Right hindlimb (tissue), 1 donor: Measurements from ENCODE around the gene SOCS1.

Experiments used
- DNase-seq: peaks from one replicate; pipeline ENCODE4 v3.0.0-alpha.2; 2018

Gene SOCS1

DNA sequence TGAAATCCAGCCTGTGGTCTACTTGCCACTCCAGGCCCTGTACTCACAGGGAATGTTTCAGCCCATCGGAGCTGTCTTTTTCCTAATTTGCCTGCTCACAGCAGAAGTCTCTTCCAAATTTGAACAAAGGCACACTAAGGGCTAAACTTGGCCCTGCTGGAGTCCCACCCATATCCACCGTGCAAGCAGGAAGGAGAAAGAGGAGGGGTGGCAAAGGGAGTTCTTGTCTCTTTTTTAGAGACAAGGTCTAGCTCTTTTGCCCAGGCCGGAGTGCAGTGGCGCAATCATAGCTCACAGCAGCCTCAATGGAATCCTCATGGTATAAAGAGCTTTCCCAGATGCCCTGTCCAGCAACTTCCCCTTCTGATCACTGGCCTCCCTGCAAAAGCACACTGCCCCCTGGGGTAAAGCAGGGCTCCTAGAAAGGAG lies 27.8 kb upstream of the SOCS1 start:
- DNase-seq: no peak

DNA sequence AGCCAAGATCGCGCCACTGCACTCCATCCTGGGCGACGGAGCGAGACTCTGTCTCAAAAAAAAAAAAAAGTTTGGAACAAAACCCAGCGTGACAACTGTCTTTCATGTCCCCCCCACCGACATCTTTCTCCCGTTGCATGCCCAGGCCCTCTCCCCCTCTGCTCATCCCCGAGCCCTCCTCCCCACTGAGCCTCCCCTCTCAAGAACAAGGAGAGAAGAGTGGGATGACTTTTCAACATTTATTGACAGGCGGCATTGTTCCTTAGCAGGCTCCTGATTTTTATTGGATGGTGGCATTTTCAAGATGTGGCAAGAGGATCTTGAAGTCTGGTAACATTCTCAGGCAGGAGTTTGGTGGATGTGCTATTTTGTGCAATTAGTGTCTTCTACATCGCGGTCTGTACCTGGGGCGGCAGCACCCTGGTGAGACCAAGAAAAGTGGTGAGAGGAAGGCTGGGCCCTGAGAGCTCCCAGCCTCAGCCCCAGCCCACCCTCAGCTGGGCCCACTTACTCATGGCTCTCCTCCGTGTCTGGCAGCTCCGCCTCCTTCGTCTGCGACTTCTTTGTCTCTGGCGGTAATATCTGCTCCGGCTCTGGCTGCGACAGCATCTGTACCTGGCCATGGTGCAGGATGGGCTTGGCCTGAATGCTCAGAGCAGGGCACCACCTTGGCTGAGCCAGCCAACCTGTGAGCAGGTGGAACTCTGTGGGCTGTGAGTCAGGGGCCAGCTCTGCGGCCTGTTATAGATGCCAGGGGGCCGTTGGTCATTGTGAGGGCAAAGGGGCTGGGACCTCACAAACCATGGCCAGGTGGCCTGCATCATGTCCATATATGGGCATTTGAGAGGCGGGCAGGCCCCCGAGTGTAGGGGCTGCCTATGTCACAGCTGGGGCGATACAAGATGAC lies 24.9 kb upstream of the SOCS1 start, which contains the start of gene PRM1:
Gene PRM1, minus strand, starts transcription at position 715 of the 907 bp plus-strand sequence. Its CDS starts 92 bp downstream, at position 623.
- no peak for DNase-seq

DNA sequence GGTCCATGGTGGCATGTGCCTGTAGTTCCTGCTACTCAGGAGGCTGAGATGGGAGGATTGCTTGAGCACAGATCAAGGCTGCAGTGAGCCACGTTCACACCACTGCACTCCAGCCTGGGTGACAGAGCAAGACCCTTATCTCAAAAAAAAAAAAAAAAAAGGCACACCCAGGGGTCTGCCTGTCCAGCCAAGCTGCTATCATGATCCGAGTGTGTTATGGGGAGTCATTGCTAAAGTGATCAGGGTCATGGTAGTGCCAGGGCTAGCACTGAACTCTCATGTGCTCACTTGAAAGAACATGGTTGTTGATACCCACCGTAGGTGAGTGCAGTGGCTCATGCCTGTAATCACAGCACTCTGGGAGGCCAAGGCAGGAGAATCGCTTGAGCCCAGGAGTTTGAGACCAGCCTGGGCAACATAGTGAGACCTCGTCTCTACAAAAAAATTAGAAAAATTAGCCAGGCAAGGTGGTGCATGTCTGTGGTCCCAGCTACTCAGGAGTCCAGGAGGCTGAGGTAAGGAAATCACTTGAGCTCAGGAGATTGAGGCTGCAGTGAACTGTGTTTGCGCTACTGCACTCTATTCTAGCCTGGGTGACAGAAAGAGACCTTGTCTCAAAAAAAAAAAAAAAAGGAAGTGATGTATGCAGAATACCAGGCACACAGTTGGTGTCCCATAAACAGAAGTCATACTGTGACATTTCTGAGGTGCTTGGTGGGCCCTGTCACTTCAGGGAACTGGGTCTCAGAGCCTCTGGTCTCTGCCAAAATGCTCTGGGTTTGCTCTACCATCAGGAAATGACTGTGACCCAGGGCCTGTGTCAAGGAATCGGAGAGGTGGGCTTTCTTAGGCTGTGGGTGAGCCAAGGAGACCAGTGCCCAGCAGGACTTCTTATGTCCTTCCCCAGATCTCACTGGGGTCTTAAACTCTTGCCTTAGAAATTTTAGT lies 23.0 kb upstream of the SOCS1 start:
- no peak for DNase-seq

DNA sequence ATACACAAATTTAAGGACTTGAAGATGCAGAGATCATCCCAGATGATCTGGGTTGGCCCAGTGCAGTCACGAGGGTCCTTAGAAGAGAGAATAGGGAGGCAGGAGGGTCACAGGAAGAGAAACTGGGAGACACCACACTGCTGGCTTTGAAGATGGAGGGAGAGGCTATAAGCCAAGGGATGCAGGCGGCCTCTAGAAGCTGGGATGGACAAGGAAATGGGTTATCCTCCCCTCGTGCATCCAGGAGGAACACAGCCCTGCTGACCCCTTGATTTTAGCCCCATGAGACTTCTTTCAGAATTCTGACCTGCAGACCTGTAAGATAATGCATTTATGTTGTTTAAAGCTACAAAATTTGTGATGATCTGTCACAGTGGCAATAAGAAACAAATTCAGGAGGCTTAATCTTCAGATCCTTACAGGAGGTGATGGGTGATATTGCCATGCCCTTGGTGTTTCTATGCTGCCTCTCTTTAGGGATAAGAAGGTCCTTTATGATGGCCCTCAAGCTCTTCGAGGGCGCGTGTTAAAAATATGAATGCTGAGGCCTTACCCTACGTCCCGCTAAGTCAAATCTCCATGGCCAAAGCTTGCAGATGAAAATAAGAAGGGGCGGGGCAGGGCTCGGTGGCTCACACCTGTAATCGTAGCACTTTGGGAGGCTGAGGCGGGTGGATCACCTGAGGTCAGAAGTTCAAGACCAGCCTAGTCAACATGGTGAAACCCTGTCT lies 21.8 kb upstream of the SOCS1 start:
- no peak for DNase-seq

DNA sequence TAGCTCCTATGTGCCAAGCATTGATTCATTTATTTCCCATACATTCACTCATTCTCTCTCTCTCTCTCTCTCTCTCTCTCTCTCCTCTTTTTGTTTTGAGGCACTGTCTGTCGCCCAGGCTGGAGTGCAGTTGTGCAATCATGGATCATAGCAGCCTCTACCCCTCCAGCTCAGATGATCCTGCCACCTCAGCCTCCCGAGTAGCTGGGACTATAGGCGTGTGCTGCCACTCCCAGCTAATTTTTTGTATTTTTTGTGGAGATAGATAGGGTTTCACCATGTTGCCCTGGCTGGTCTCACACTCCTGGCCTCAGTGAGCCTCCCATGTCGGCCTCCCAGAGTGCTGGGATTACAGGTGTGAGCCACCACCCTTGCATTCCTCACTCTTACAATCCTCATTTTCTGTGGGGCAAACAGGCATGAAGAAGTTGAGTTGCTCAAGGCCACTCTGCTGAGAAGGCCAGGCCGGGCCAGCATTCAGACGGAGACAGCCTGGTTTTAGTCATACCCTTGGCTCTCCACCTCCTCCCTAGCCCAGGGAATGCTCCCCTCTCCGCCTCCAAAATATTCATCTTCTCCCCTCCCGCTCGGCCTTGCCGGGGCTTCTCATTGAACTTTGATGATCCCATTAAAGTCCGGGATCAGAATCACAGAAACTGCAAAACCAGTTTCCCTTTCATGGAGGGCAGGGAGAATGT lies 21.0 kb upstream of the SOCS1 start:
- no peak for DNase-seq

DNA sequence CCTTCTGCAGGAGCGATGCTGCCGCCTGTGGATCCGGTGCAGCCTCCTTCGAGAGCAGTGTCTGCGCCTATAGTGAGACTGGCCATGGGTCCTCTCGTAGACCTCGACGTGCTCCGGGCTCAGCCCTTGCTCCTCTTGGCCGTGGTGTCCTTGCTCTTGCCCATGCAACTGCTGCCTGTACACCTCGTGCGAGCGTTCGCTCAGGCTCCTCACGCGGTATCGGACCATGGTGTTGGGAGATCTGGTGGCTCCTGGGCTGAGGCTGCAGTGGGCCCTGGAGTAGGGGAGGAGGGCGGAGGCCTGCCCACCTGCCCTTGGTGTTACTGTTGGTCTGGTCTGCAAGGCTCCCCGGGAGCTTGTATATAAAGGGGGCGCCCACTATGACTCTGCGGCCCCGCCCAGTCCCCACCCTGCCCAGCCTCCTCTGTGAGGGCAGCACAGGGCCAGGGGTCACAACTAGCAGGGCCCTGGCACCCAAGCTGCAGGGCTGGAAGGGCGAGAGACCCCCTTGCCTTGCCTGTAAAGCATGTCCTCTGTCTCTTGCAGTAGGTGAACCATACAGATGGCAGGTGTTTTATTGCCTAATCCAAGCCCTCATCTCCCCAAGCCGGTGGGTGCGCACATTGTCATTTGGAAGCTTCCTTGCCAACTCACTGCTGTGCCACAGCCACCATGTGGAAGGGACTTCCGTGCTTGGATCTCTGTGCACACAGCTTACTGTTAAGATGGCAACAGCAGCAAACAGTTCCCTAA lies 20.3 kb upstream of the SOCS1 start, which contains the start of gene PRM2:
Gene PRM2, minus strand, starts transcription at position 338 of the 753 bp plus-strand sequence. Its CDS starts 110 bp downstream, at position 228.
- no peak for DNase-seq

DNA sequence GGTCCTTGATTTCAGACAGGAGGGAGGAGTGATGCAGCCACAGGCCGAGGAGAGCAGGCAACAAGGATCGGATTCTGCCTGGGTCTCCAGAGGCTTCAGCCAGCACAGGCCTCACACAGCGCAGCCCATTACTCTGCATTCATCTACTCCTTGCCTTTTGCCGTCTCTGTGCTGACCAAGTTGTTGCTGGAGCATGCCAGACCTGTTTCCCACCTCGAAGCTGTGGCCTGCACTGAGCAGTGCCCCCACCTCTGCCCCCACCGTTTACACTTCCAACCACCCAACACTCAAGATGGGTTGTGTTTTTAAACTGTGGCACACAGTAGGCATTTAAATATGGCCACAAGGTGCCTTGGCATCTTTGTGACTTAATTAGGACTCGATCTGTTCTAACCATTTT lies 19.0 kb upstream of the SOCS1 start:
- DNase-seq: no peak

DNA sequence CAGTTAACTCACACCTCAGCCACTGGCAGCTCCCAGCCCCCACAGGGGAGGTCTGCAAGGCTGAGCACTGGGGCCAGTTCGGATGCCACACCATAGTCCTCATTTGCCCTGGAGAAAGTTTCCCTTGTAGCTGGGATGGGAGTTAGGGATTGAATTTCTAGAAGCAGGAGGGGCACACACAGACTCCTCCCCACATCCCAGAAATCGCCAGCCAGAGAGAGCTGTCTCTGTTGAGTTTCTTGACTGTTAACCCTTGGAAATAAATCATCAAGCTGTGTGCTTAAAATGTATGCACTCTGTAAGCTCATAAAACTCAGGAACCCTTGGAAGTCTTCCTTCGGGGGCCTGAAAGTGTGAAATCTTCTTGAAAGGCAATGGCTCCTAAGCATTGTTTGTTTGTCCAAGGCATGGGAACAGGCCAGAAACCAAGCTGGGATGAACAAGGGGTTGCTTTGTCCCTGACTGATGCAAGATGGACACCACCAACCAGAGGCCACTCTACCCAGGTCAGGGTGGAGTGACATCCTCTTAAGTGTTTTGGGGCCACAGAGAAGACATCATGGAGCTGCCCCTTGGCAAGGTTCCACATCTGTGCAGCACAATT lies 17.8 kb upstream of the SOCS1 start:
- no peak for DNase-seq

DNA sequence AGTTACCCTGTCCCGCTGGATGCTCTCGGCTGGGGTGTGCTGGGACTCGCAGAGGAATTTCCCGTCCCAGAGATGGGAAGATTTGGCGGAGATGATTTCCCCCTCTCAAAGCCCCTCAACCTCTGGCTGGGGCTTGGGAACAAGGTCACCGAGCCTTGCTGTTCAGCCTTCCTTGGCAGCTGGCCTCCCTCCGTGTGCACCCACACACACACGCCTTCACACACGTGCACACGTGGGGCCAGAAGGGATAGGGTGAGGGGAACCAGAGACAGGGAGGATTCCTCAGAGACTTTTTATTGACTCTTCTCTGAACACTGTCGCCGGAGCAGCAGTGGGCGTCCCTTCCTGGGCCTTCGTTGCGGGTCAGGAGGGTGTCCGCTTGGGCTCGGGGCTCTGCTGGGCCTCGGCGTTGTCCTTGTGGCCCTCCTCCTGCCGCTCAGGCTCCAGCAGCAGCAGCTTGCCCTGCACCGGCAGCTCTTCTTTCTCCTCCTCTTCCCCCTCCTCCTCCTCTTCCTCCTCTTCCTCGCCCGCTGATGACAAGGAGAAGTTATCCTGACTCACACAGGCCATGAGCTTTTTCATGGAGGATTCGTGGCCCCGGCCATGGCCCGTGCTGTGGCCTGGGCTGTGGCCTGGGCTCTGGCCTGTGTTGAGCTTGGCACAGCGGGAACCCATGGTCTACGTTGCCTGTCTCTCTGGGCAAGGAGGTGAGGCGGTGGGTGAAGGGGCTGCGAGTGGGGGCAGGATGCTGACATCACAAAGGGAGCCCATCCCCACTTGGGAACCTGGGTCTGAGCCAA lies 17.1 kb upstream of the SOCS1 start, which contains the start of gene PRM3:
Gene PRM3, minus strand, starts transcription at position 709 of the 800 bp plus-strand sequence. Its CDS starts 34 bp downstream, at position 675.
- no peak for DNase-seq

DNA sequence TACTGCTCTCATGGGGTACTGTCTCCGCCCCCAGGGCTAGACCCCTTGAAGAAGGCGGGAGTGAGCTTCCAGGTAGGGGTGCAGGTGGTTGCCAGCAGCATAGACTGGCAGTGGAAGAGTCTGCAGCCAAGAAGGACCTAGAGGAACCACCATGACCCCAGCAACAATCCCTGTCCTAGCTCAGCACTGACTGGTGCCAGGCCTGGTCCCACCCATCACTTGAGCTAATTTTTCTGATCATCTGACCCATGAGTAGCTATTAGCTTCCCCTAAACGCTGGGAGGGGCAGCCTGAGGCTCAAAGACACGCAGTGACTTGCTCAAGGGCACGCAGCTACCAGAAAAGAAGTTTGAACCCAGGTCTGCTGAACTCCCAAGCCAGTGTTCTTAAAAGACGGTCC lies 16.5 kb upstream of the SOCS1 start:
- no peak for DNase-seq

DNA sequence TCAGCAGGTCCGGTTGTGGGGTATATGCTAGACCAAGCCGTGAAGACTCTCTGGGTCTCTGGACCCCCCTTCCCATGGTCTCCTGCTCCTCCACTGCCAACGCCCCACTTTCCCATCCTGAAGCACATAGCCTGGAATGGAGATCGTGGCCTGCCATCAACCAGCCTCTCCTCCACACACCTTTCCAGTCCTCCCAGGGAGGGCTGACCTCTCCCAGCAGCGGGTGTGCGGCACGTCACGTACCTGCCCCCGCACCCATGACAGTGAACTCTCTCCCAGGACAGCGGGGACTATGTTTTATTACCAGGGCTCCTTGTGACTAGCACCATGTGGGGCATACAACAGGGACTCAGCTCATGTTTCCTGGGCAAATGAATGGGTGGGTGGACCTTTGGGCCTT lies 15.6 kb upstream of the SOCS1 start:
- no peak for DNase-seq

DNA sequence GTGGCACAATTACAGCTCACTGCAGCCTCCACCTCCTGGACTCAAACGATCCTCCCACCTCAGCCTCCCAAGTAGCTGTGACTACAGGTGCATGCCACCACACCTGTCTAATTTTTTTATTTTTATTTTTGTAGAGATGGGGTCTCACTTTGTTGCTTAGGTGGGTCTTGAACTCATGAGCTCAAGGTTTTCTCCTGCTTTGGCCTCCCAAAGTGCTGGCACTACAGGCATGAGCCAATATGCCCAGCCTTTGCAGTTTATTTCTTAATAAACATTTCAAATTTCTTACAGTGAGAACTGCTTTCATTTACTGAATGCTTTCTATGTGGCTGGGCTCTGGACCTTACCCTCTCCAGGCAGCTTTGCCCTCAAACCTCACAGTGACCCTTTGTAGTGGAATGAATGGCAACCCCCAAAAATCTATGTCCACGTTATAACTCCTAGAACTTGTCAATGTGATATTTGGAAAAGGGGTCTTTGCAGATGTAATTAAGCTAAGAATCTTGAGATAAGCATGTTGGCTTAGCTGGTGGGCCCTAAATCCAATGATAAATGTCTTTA lies 14.7 kb upstream of the SOCS1 start:
- no peak for DNase-seq

DNA sequence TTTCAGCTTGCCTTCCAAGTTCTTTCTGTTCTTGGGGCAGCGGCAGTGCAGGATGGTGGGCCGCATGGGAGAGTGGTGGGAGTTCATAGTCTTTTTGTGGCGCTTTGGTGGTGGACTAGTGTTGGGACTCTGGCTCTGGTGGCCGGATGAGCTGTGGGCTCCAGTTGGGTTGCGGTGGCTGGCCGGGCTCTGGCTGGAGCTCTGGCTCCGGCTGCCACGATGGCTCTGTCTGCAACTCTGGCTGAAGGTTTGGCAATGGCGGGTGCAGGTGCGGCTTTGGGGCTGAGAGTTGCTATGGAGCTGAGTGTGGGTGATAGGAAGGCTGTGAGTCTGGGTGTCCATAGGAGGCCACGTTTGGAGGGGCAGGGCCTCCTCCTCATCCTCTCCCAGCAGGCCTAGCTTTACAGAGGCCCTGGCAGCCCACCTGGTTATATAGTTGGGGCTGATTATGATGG lies 12.9 kb upstream of the SOCS1 start, which contains the start of gene TNP2:
Gene TNP2, minus strand, starts transcription at position 405 of the 455 bp plus-strand sequence. Its CDS starts 63 bp downstream, at position 342.
- no peak for DNase-seq

DNA sequence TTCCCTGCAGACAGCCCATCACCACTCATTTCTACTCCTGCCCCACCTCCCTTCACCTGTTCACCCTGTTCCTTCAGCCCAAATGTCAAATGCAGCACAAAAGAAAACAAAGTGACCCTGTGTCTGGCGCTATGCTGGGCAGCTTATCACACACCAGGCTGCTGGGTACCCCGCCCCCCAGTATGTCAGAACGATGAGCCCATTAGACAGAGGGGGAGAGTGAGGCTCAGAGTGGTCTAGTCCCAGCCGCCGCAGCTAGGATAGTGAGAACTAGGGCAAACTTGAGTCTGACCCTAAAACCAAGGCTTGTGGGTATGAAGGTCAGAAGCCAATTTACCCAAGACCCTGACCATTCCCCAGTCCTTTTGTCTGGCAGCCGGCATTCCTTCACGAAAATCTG lies 9.1 kb upstream of the SOCS1 start:
- no peak for DNase-seq

DNA sequence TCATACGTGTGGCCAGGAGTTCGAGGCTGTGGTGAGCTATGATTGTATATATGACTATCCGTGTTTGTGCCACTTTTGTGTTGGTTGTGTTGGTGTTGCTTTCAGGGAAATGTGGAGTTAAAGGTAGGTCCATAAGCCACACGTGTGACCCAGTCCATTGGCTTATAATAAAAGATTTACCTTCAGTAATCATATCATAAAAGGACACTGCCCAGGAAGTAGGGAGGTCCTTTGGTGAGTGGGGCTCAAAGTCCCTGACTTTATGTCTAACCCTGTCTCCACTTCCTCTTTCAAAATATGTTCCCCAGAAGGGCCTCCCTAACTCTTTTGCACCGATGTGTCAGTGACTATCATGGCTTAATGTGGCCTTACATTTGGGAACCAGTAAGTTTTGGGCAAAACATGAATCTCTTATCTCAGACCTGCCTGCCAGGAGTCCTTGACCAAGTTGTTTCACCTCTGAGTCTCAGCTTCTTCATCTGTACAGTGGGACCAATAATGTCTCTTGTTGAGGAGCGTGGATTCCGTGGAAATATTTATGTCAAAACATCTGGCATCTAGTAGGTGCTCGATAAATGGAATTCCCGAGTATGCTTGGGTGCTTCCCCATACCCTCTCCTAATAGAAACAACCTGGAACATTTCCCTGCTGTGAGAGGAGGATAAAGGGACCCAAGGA lies 8.3 kb upstream of the SOCS1 start:
- DNase-seq: no peak

DNA sequence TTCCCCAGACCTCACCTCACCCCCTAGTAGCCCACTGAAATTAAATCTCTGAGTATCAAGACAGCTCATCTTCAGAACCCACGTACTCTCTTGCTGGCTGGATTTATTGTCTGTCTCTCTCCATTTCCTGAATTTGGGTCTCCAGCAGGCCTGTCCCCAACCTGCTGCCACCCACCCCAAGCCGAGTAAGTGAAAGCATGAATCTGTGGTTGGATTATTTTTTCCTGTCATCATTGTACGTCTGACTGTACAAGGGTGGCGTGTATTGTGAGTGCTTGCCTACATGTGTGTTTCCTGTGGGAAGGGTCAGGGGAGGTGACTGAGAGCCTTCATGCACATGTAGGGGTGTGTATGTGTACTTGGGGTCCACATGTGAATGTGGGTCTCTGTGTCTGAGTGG lies 7.7 kb upstream of the SOCS1 start:
- DNase-seq: no peak

DNA sequence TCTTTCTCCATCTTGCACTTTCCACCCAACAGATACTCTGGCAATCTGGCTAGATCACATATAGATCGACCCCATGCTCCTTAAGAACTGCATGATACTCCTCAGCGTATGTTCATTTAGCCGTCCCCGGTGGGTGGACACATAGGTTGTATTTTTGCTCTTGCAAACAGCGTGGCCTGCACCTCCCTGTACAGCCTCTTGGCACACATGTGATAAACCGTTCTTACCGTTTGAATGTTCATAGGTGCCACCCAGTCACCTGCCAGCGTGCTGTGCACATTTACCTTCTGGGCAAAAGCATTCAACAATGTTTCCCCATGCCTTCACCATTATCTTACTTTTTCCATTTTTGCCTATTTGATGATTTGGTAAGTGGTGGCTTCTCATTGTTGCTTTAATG lies 6.9 kb upstream of the SOCS1 start:
- no peak for DNase-seq

DNA sequence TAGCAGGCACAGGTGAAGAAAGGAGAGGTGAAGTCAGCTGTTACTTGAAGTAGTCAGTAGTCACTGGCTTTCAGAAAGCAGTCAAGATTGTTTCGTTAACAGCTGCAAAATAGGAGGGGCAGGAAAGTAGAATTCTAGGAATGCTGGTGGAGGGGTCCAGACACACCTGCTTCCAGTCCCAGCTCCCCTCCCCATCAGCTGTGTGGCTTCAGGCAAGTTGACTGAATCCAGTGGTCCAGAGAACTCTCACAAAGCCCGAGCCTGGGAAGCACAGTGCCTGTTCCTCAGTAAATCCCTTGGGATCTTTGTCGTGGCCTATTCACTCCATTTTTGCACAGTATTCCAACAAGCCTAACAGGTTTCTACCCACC lies 4.6 kb upstream of the SOCS1 start:
- no peak for DNase-seq
